CD4-positive, alpha-beta T cell treated with Interferon alpha-2 for 1 hour (primary cell): ENCODE data around the gene MICAL1.
A peak's percentile ranks its signal among the peaks of the same experiment; 100 is the strongest.

Experiments used
- DNase-seq, 2 donors: peaks; one replicate each; pipeline ENCODE4 v3.0.0-alpha.2; 2020 to 2022

Gene MICAL1

GRCh38 chr6:109455437-109456110 lies at the start of gene MICAL1:
Gene MICAL1, minus strand, starts transcription at chr6:109455772. Its CDS starts 1,576 bp downstream, at chr6:109454196.
- peak; percentile 81 for DNase-seq

DNA sequence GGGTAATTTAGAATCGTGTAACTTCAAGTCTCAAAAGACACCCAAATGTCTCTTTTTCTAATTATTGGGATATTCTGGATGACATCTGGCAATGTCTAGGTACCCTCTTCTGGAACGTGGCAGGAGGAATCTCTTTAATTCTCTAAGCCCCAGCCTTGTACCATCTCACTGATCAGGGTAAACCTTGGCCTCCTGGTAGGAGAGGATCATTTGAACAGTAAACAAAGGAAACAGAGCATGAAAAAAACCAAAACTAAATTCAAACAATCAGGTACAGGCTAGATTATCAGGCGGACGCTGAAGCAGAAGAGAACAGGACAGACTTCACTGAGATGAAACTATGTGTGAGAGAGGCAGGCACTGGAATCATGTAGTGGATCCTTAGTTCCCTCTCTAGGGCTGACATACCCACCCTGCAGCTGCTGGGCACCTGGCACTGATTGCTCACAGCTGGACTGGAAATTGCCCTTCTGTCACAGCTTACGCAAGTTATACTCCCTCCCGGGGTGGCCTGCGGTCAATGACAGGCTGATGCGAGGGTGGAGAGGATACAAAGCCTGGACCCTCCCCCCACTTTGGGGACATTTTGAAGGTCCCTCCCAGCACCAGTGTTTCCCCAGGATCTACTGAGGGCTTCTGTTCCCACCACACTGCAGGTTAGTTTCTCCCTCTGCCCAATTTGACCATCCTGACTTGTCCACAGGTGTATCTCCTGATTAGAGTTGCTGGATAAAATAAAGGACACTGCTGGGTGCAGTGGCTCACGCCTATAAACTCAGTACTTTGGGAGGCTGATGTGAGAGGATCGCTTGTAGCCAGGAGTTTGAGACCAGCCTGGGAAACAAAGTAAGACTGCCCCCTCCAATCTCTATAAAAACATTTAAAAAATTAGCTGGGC lies 48.0 kb upstream of the MICAL1 start:
- no peak for DNase-seq

- DNase-seq = no peak
Observed at GRCh38 chr6:109498936-109499335, 43.4 kb upstream of the MICAL1 start.

DNA sequence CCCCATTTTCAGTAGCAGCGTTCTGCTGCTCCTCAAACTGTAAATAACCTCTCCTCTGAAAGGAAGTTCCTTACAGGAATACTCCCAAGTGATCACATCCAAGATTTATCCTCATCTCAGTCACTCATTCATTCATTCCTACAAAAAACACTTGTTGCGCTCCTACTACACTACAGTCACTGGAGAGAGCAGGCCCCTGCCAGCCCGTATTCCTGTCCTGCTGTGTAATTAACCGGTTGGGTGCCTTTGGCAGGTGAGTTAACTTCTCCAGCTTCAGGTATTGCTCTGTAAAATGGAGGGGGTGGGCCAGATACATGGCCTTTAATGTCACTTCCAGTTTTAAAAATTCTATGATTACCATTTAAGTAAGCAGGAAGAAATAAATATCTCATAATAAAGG lies 42.5 kb upstream of the MICAL1 start:
- DNase-seq = no peak

- DNase-seq = no peak
Observed at GRCh38 chr6:109496036-109496772, 40.6 kb upstream of the MICAL1 start.

DNA sequence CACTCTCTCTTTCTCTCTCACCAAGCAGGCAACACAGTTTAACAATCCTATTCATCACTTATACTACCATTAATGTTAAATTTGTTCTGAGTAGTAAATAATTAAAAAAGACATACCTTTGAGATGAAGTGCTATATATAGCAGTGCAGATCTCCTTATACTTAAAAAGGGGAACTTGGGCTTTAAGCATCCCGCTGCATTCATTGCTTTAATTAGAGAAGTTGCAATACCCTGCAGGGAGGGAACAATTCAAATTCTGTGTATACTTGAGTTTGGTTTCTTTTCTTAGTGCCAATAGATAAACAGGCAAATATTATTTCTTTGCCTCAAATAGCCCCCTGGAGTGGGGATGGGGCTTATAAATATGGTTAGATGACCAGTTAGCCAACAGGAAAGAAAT lies 38.3 kb upstream of the MICAL1 start:
- no peak for DNase-seq

DNA sequence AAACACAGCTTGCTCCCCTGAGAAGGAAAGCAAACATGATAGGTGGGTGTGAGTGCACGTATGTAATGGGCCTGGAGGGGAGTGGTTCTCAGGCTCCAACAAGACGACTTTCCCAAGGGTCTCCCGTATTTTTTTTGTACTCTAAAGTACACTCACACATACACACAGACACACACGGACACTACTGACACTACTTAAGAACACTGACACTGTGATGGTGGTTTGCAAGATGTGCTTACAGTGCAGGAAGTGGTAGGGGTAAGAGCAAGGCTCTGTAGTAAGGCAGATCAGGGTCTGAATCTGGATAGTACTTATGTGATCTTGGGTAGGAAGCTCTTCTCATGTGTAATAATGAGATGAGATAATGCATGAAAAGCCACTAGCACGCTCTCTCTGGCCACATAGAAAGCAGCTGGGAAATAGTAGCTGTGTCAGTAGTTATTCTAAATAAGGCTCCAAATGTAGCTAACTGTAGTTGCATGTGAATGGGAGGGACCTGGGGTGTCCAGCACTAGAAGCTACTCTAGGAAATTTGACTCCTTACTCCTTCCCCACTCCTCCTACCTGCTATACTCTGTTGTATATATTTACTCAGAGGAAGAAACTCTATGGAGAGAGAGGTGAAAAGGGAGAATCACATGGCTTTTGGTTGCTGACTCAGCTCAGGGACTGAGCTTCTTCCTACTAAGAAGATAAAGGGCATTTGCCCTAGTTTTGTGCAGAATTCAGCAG lies 35.8 kb upstream of the MICAL1 start:
- peak in 1 of 2 donors; percentile 44 for DNase-seq

DNA sequence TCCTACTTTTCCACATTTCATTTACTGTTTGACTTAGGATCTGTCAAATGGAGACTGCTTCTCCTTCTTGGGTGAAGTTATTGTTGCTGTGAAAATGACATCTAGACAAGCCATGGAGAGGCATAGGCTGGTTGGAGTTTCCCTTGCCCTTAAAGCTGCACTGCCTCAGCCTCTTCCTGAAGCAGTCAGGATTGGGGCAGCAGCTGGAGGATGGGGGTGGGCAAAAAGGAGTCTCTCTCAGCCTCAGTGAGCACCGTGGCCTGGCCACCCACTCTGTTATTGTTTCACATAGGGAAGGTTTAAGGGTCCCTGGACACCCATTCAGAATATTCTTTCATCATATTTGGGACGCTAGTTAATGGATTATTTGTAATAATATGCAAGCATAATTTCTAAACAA lies 35.1 kb upstream of the MICAL1 start:
- DNase-seq = no peak

DNA sequence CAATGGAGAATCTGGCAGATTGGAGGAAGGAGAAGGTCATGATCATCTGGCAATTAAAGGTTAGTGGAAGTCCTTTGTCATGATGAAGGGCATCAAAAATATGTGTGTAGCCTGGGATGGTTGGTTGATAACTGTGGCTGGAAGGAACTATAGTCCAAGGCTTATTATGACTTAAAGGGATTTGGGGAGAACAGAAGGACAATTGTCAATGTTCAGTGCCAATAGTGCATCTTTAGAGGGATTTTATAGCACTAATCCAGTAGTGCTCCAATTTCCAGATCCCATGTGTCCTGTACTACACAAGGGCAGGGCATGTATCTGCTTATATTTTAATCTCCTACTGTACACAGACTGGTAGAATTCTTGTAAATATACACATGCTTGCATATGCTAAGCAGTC lies 32.4 kb upstream of the MICAL1 start:
- no peak for DNase-seq

DNA sequence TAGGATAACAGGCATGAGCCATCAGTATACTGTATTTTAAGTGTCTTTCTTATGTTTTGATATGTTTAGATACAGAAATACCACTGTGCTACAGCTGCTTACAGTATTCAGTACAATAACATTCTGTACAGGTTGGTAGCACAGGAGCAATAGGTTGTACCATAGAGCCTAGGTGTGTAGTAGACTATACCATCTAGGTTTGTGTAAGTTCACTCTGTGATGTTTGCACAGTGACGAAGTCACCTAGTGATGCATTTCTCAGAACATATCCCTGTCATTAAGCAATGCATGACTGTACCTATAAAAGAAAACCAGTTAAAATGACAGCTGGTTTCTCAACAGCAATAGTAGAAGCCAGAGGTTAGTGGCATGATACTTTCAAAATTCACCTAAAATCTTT lies 30.5 kb upstream of the MICAL1 start:
- no peak for DNase-seq

DNA sequence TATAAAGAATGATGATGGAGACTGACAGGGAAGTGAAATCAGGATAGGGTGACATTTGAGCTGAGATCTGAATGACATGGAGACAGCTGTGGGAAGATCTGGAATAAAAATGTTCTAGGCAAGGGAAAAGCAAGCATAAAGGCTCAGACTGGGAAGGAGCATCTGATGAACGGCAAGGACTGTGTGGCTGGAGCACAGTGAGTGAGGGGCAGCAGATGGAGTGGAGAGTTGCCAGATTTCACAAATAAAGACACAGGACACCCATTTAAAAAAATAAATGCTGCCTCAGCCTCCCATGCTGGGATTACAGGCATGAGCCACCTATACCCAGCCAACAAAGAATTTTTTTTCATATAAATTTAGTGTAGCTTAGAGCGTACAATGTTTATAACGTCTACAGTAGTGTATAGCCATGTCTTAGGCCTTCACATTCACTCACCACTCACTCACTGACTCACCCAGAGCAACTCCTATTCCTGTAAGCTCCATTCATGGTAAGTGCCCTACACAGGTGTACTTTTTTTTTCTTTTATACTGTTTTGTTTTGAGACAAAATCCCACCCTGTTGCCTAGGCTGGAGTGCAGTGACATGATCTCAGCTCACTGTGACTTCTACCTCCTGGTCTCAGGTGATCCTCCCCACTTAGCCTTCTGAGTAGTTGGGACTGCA lies 29.8 kb upstream of the MICAL1 start:
- DNase-seq = no peak

DNA sequence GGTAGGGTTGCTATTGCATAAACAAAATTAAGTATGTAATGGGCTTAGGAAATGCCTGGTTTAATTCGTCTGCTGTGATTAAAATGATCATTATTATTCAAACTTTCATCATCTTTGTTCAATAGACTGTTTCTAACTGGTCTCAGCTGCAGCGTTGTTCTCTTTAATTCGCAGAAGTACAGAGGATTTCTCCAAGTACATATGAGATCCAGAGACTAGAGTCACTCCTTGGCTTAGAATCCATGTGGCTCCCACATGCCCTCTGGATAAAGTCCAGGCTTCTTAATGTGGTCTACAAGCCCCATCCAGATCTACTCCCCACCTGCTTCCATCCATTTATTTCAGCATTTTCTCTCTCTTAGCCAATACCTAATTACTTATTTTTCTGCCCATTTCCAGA lies 28.6 kb upstream of the MICAL1 start:
- DNase-seq = no peak

- no peak for DNase-seq
Observed at GRCh38 chr6:109483735-109484057, 28.1 kb upstream of the MICAL1 start.

- DNase-seq = peak; percentile 91 to 92
Observed at GRCh38 chr6:109482905-109483734, 27.5 kb upstream of the MICAL1 start, which contains the start of gene ZBTB24. Gene ZBTB24, minus strand, starts transcription at chr6:109483219. Its CDS starts 1,193 bp downstream, at chr6:109482026.

DNA sequence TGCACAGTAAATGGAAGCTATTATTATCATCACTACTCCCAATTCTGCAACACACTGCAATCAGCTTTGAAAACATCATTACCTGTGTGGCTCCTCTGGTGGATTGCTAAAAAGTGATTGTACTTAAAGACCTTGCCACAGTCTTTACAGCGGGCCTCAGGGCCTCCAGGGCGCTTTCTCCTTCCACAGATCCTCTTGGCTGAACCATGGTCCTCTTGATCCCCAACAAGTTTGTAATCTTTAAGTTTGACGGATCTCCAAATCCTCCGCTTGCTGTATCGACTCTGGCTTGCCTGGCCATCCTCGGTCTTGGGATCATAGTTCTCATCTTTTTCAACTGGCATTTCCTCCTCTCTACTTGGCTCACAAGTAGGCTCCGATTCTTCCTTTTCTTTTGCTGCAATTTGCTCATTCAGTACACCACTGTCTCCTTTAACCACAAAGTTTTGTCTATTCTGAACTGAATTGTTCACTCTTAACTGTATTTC lies 25.5 kb upstream of the MICAL1 start:
- DNase-seq = no peak

GRCh38 chr6:109478841-109479624 lies 23.5 kb upstream of the MICAL1 start:
- DNase-seq = peak in 1 of 2 donors; percentile 46

- DNase-seq = no peak
Observed at GRCh38 chr6:109478222-109478805, 22.7 kb upstream of the MICAL1 start.

DNA sequence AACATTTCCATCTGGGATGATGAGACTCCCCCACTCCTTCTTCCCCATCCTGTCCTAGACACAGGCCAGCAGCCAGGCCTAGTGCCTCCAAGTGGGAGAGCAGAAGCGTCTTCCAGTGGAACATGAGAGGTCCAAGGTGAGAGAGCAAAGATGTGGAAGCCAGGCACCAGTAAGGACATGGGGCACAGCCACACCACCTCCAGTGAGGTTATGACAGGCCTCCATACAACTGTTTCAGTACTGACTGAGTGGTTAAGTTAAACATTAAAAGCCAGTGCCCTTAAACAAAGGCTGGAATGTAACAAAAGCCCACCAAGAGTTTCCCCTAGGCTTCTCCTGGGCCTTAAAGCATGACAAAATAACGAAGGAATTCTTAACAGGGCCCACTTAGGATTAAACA lies 22.2 kb upstream of the MICAL1 start:
- DNase-seq = no peak

DNA sequence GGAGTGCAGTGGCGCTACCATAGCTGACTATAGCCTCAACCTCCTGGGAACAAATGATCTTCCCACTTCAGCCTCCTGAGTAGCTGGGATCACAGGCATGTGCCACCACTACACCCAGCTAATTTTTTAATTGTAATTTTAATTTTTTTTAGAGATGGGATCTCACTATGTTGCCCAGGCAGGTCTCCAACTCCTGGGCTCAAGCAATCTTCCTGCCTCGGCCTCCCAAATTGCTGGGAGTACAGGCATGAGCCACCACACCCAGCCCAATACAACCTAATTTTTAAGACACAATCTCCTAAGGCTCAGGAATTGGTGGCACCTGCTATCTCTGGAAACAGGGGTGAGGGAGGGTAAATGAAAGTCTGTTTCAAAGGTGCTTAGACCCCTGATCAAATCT lies 21.6 kb upstream of the MICAL1 start:
- DNase-seq = no peak

DNA sequence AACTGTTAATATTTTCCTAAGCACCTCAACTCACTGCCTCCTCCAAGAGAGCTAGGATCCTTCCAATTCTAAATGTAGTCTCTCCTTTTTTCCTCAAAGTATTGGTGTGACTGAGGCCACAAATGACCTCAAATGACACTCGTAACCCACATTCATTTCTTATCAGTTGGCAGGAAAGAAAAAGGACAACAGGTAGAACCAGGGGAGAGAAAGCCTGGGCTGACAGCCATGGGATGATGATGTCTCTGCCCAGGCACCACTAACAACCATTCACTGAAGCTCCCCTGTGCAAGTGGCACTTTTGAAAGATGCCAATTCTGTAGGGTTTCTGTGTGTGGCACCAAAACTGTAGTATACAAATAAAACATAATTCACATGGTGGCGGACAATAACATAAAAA lies 20.1 kb upstream of the MICAL1 start:
- no peak for DNase-seq
